ENCODE data around the gene FAM124B. TPM values are rescaled to one million over a fixed set of nuclear protein-coding genes. Genes with fewer than 3 reads are reported as not detected.

The FAM124B gene
- polyA plus RNA-seq, 3 donors = 1.8 to 2.1 (median 2.0) TPM

DNA sequence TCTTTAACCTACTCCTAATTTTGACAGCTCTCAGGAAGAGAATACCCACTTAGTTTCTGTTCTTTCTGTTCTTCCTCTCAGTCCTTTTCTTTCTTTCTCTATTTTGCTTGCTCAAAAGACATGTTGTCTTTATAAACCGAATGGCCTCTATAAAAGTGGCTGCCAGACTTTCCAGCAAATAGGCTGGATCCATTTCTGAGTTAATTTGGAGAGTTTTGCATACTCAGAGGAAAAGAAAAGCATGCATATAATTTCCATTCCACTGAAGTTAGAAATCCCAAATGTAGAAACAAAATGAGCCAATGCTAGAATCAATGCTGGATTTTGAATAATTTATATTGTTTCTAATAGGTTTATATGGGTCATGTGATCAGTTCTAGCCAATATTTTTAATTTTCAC is 65.9 kb downstream of the FAM124B start:
- H4K20me1 ChIP-seq (ENCODE audit: insufficient read depth, low read length) = no peaks in the 10 kb centered on the region
- Mint-ChIP-seq H3K9me3 (peaks cover 0 to 4% (median 0%) of the 10 kb centered on the region in 7 donors), H3K4me1 (no peaks in the 10 kb centered on the region), H3K4me3 (no peak overlapping the region), H3K36me3 (no peaks in the 10 kb centered on the region), H3K27me3 (ENCODE audit: low read depth in 3 of 3) (peaks cover 0 to 5% (median 2%) of the 10 kb centered on the region in 3 donors), H3K27ac (no peak overlapping the region)
- no peaks in the 10 kb centered on the region for H3K79me2 ChIP-seq (ENCODE audit: insufficient read depth, low read length)
- no peak overlapping the region for H2AFZ ChIP-seq (ENCODE audit: insufficient read depth, low read depth, low read length, poor library complexity, severe bottlenecking)
- no peaks in the 10 kb centered on the region for H3K27me3 ChIP-seq (ENCODE audit: control insufficient read depth in 2 of 2, insufficient read depth in 2 of 2, low read length in 2 of 2)
- H3K4me1 ChIP-seq (ENCODE audit: control insufficient read depth in 1 of 2, insufficient read depth in 2 of 2, low read length in 2 of 2) = no peaks in the 10 kb centered on the region
- TF ChIP-seq, protein P1, sequence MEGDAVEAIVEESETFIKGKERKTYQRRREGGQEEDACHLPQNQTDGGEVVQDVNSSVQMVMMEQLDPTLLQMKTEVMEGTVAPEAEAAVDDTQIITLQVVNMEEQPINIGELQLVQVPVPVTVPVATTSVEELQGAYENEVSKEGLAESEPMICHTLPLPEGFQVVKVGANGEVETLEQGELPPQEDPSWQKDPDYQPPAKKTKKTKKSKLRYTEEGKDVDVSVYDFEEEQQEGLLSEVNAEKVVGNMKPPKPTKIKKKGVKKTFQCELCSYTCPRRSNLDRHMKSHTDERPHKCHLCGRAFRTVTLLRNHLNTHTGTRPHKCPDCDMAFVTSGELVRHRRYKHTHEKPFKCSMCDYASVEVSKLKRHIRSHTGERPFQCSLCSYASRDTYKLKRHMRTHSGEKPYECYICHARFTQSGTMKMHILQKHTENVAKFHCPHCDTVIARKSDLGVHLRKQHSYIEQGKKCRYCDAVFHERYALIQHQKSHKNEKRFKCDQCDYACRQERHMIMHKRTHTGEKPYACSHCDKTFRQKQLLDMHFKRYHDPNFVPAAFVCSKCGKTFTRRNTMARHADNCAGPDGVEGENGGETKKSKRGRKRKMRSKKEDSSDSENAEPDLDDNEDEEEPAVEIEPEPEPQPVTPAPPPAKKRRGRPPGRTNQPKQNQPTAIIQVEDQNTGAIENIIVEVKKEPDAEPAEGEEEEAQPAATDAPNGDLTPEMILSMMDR (IDR thresholded peaks at IDR 0.05) = no peak
- no peaks in the 10 kb centered on the region for H3K36me3 ChIP-seq (replicated peaks in 1 of 2; ENCODE audit: control insufficient read depth in 1 of 2, insufficient read depth in 2 of 2, low read length in 2 of 2)
- no peak overlapping the region for H3K27ac ChIP-seq (ENCODE audit: low read depth in 1 of 2, low read length in 2 of 2)
- no CpG with 5 or more reads among the region's 1 CpG for WGBS (ENCODE audit: insufficient coverage)
- DNase-seq = no peak
- H3K4me3 ChIP-seq (replicated peaks in 1 of 3; ENCODE audit: low read depth in 2 of 3, low read length in 3 of 3) = no peak overlapping the region
- no peaks in the 10 kb centered on the region for H3K9me3 ChIP-seq (replicated peaks in 1 of 2; ENCODE audit: control insufficient read depth in 1 of 2, insufficient read depth in 1 of 2, low read length in 2 of 2)
- H3K9ac ChIP-seq (ENCODE audit: insufficient read depth, low read length, poor library complexity, severe bottlenecking) = no peak overlapping the region
- intact Hi-C loops (cut with micrococcal nuclease) = no loop called here
- H3K4me2 ChIP-seq (replicated peaks; ENCODE audit: extremely low read depth, low read length, poor library complexity, severe bottlenecking) = no peak overlapping the region

DNA sequence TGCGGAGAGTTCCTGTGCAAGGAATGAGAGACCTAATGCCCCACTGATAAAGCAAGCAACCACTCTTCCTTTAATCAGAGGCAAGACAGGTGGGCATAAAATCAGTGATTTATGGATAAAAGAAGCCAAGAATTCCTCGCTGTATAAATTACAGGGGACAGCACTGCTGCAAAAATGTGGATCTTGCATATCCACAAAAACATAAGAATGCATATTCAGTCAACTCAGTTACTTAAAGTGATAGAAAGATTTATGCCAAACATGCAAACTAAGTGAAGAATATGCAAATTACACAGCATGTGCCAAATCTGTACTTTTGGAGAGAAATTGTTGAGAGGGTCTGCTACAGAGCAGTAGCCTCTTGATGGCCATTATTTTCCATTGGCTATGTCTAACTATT is 67.2 kb downstream of the FAM124B start:
- Mint-ChIP-seq H3K9me3 (peaks cover 0 to 4% (median 0%) of the 10 kb centered on the region in 7 donors), H3K27ac (no peak overlapping the region), H3K36me3 (no peaks in the 10 kb centered on the region), H3K4me3 (no peak overlapping the region), H3K27me3 (ENCODE audit: low read depth in 3 of 3) (peaks cover 0 to 4% (median 2%) of the 10 kb centered on the region in 3 donors), H3K4me1 (no peaks in the 10 kb centered on the region)
- no peaks in the 10 kb centered on the region for H3K27me3 ChIP-seq (ENCODE audit: control insufficient read depth in 2 of 2, insufficient read depth in 2 of 2, low read length in 2 of 2)
- TF ChIP-seq, protein P1 (IDR thresholded peaks at IDR 0.05) = no peak
- H4K20me1 ChIP-seq (ENCODE audit: insufficient read depth, low read length) = no peaks in the 10 kb centered on the region
- H3K79me2 ChIP-seq (ENCODE audit: insufficient read depth, low read length) = no peaks in the 10 kb centered on the region
- H3K36me3 ChIP-seq (replicated peaks in 1 of 2; ENCODE audit: control insufficient read depth in 1 of 2, insufficient read depth in 2 of 2, low read length in 2 of 2) = no peaks in the 10 kb centered on the region
- intact Hi-C loops (cut with micrococcal nuclease) = no loop called here
- DNase-seq = no peak
- no peak overlapping the region for H3K4me2 ChIP-seq (replicated peaks; ENCODE audit: extremely low read depth, low read length, poor library complexity, severe bottlenecking)
- no CpG with 5 or more reads among the region's 2 CpGs for WGBS (ENCODE audit: insufficient coverage)
- no peak overlapping the region for H3K4me3 ChIP-seq (replicated peaks in 1 of 3; ENCODE audit: low read depth in 2 of 3, low read length in 3 of 3)
- H2AFZ ChIP-seq (ENCODE audit: insufficient read depth, low read depth, low read length, poor library complexity, severe bottlenecking) = no peak overlapping the region
- no peaks in the 10 kb centered on the region for H3K9me3 ChIP-seq (replicated peaks in 1 of 2; ENCODE audit: control insufficient read depth in 1 of 2, insufficient read depth in 1 of 2, low read length in 2 of 2)
- H3K4me1 ChIP-seq (ENCODE audit: control insufficient read depth in 1 of 2, insufficient read depth in 2 of 2, low read length in 2 of 2) = no peaks in the 10 kb centered on the region
- H3K9ac ChIP-seq (ENCODE audit: insufficient read depth, low read length, poor library complexity, severe bottlenecking) = no peak overlapping the region
- no peak overlapping the region for H3K27ac ChIP-seq (ENCODE audit: low read depth in 1 of 2, low read length in 2 of 2)
